Hepatocyte (in vitro differentiated cells): ENCODE data around the gene OR4X1.

Experiments used
- EZH2 ChIP-seq: fragments of 200-600 bp; sonication (generic); IDR thresholded peaks from 2 replicates; pipeline ENCODE4 v1.6.1; 2016; ENCODE audit warnings: antibody characterized with exemption, mild to moderate bottlenecking, borderline replicate concordance
- TF ChIP-seq, protein P1 (sequence below): fragments of 200-600 bp; sonication (generic); IDR thresholded peaks from 2 replicates; pipeline ENCODE4 v1.5.1; 2016; ENCODE audit warnings: antibody characterized with exemption, mild to moderate bottlenecking; ENCODE audit not compliant: poor library complexity

DNA sequence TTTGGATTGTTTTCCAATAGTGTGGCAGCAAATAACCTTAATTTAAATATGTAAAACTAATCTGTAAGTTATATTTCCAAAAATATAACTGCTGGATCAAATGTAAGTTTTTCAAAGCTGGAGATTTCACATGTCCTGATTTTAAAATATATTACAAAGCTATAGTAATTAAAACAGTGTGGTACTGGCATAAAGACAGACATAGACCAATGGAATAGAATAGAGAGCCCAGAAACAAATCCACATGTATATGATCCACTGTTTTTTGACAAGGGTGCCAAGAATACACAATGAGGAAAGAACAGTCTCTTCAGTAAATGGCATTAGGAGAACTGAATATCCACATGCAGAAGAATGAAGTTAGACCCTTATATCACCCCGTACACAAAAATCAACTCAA is 14.8 kb upstream of the OR4X1 start:
- TF ChIP-seq, protein P1, sequence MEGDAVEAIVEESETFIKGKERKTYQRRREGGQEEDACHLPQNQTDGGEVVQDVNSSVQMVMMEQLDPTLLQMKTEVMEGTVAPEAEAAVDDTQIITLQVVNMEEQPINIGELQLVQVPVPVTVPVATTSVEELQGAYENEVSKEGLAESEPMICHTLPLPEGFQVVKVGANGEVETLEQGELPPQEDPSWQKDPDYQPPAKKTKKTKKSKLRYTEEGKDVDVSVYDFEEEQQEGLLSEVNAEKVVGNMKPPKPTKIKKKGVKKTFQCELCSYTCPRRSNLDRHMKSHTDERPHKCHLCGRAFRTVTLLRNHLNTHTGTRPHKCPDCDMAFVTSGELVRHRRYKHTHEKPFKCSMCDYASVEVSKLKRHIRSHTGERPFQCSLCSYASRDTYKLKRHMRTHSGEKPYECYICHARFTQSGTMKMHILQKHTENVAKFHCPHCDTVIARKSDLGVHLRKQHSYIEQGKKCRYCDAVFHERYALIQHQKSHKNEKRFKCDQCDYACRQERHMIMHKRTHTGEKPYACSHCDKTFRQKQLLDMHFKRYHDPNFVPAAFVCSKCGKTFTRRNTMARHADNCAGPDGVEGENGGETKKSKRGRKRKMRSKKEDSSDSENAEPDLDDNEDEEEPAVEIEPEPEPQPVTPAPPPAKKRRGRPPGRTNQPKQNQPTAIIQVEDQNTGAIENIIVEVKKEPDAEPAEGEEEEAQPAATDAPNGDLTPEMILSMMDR: no peak
- no peak for TF ChIP-seq EZH2
